Prostate gland (tissue), 2 donors: ENCODE results near the gene OR52K1. TPM values are rescaled to one million over a fixed set of nuclear protein-coding genes. Genes with fewer than 3 reads are reported as not detected.

Experiments used
- DNase-seq: peaks from one replicate; pipeline ENCODE4 v3.0.0-alpha.2; 2019; ENCODE audit warnings: low spot score
- H3K27ac ChIP-seq, 2 donors: fragments of 200-600 bp; sonication (generic); 2 replicates each; pipeline ENCODE4 v1.5.1; 2017 to 2019
- H3K27me3 ChIP-seq: fragments of 200-600 bp; sonication (generic); replicated peaks from 2 replicates; pipeline ENCODE4 v1.5.1; 2019; ENCODE audit not compliant: insufficient read depth
- H3K36me3 ChIP-seq, 2 donors: fragments of 200-600 bp; sonication (generic); 1 replicate in 1 of 2; 2 replicates in 1 of 2; pipeline versions ENCODE4 v1.5.1 to v1.8.1; 2017 to 2019
- H3K4me1 ChIP-seq: fragments of 200-600 bp; sonication (generic); replicated peaks from 2 replicates; pipeline ENCODE4 v1.5.1; 2019
- H3K4me3 ChIP-seq, 2 donors: fragments of 200-600 bp; sonication (generic); 2 replicates each; pipeline ENCODE4 v1.5.1; 2017 to 2019
- H3K9me3 ChIP-seq: fragments of 200-600 bp; sonication (generic); 2 replicates; pipeline ENCODE4 v1.5.1; 2017
- CTCF ChIP-seq, 4 experiments: fragments of 200-600 bp in 2 of 4; fragments of 450-650 bp in 2 of 4; sonication (generic) in 2 of 4; IDR thresholded peaks; 1 replicate in 3 of 4; 2 replicates in 1 of 4; pipeline ENCODE4 v1.5.1; 2016 to 2019; ENCODE audit warnings: antibody characterized with exemption in 4 of 4, mild to moderate bottlenecking in 2 of 4, moderate library complexity in 2 of 4
- POLR2A ChIP-seq: fragments of 450-650 bp; IDR thresholded peaks from one replicate; pipeline ENCODE4 v1.6.1; 2016; ENCODE audit warnings: antibody characterized with exemption, mild to moderate bottlenecking
- POLR2AphosphoS5 ChIP-seq: sonication (generic); formaldehyde crosslinking; IDR thresholded peaks from one replicate; pipeline ENCODE4 v1.6.1; 2017; ENCODE audit warnings: antibody characterized with exemption
- WGBS: methylation state at CpG from one replicate; pipeline ENCODE4 v1.1.5; 2018; 5-methylcytosine and 5-hydroxymethylcytosine counted together
- intact Hi-C: fragments of 100-400 bp; cut with DNase I; formaldehyde crosslinking; loops from one replicate; pipeline ENCODE4 v1.14.2; 2022
- total RNA-seq, 2 donors: library from RNA; depleted of rRNA; stranded (reverse); fragments of >200 nt; gene quantifications; one replicate each; pipeline ENCODE4 v1.1.0, GENCODE V29; 2016

OR52K1 gene
- total RNA-seq, 2 donors from 2014 or later = not detected

GRCh38 chr11:4448995-4449394 lies 33.5 kb upstream of the OR52K1 start, which contains the start of gene OR52K2:
Gene OR52K2, plus strand, starts transcription at chr11:4449295. Its CDS starts 45 bp downstream, at chr11:4449340.
- Histone ChIP-seq H3K27me3 (no peaks in the 10 kb centered on the region), H3K4me1 (no peaks in the 10 kb centered on the region), H3K4me3 (no peak within 1 kb of the TSS), H3K27ac (no peak within 1 kb of the TSS), H3K9me3 (no peaks in the 10 kb centered on the region), H3K36me3 (no peaks in the 10 kb centered on the region)
- intact Hi-C loops = no loop called here
- DNase-seq = no peak
- no peak for TF ChIP-seq POLR2A

GRCh38 chr11:4453118-4453517 lies 29.3 kb upstream of the OR52K1 start:
- intact Hi-C loops = no loop called here

GRCh38 chr11:4454021-4454420 lies 28.4 kb upstream of the OR52K1 start:
- Histone ChIP-seq H3K4me3 (no peak overlapping the region), H3K27ac (no peak overlapping the region), H3K4me1 (no peaks in the 10 kb centered on the region), H3K27me3 (no peaks in the 10 kb centered on the region), H3K9me3 (no peaks in the 10 kb centered on the region), H3K36me3 (no peaks in the 10 kb centered on the region)
- intact Hi-C loops = no loop called here
- TF ChIP-seq CTCF (IDR thresholded peaks at IDR 0.05) (no peak), POLR2AphosphoS5 (no peak), POLR2A (no peak)
- DNase-seq = no peak

More at GRCh38 chr11:4453118-4453517, 29.3 kb upstream of the OR52K1 start:
- Histone ChIP-seq H3K36me3 (no peaks in the 10 kb centered on the region), H3K4me1 (no peaks in the 10 kb centered on the region), H3K9me3 (no peaks in the 10 kb centered on the region), H3K27ac (no peak overlapping the region), H3K4me3 (no peak overlapping the region), H3K27me3 (no peaks in the 10 kb centered on the region)
- TF ChIP-seq CTCF (IDR thresholded peaks at IDR 0.05) (no peak), POLR2A (no peak), POLR2AphosphoS5 (no peak)
- DNase-seq = no peak
- WGBS = 92% methylated on average over 3 of the region's 3 CpGs

GRCh38 chr11:4455419-4455818 lies 27.0 kb upstream of the OR52K1 start:
- TF ChIP-seq CTCF (IDR thresholded peaks at IDR 0.05) (no peak), POLR2AphosphoS5 (no peak), POLR2A (no peak)
- WGBS = 59% methylated on average over 1 of the region's 1 CpG
- Histone ChIP-seq H3K9me3 (no peaks in the 10 kb centered on the region), H3K27ac (no peak overlapping the region), H3K36me3 (no peaks in the 10 kb centered on the region), H3K27me3 (no peaks in the 10 kb centered on the region), H3K4me3 (no peak overlapping the region), H3K4me1 (no peaks in the 10 kb centered on the region)
- intact Hi-C loops = no loop called here
- no peak for DNase-seq

GRCh38 chr11:4459500-4459899 lies 22.9 kb upstream of the OR52K1 start:
- Histone ChIP-seq H3K4me3 (no peak overlapping the region), H3K4me1 (no peaks in the 10 kb centered on the region), H3K9me3 (no peaks in the 10 kb centered on the region), H3K36me3 (no peaks in the 10 kb centered on the region), H3K27ac (no peak overlapping the region), H3K27me3 (no peaks in the 10 kb centered on the region)
- DNase-seq = no peak
- TF ChIP-seq CTCF (IDR thresholded peaks at IDR 0.05) (no peak), POLR2A (no peak), POLR2AphosphoS5 (no peak)
- WGBS = 28% methylated on average over 4 of the region's 4 CpGs
- intact Hi-C loops = no loop called here
